Nephron (organoid): ENCODE measurements around the gene CCDC191.

Experiments used
- H3K27ac Mint-ChIP-seq, 3 experiments: 2 replicates each; pipeline ENCODE4 v1.8.0; 2020; ENCODE audit warnings: mixed read lengths in 3 of 3, mild to moderate bottlenecking in 2 of 3, moderate library complexity in 1 of 3
- H3K27me3 Mint-ChIP-seq: 2 replicates; pipeline ENCODE4 v1.8.0; 2021; ENCODE audit warnings: low read depth, mild to moderate bottlenecking, moderate library complexity, mixed read lengths
- H3K36me3 Mint-ChIP-seq: 2 replicates; pipeline ENCODE4 v1.8.0; 2020; ENCODE audit warnings: low read depth, mixed read lengths
- H3K4me1 Mint-ChIP-seq: 2 replicates; pipeline ENCODE4 v1.8.0; 2020; ENCODE audit warnings: mixed read lengths
- H3K4me3 Mint-ChIP-seq, 3 experiments: 2 replicates each; pipeline ENCODE4 v1.8.0; 2020; ENCODE audit warnings: mild to moderate bottlenecking in 3 of 3, mixed read lengths in 3 of 3, moderate library complexity in 2 of 3
- H3K9me3 Mint-ChIP-seq: 2 replicates; pipeline ENCODE4 v1.8.0; 2020; ENCODE audit warnings: mixed read lengths
- CTCF ChIP-seq, 3 experiments: fragments of 200-600 bp; sonication (generic); IDR thresholded peaks; one replicate each; pipeline ENCODE4 v1.5.0; 2021; ENCODE audit warnings: antibody characterized with exemption in 3 of 3; ENCODE audit not compliant: unreplicated experiment in 3 of 3

The CCDC191 gene

GRCh38 chr3:113927556-113927955 is 128.8 kb downstream of the CCDC191 start:
- no peak overlapping the region for H3K4me3 Mint-ChIP-seq
- TF ChIP-seq CTCF (IDR thresholded peaks at IDR 0.05; ENCODE audit: unreplicated experiment in 3 of 3), result no peak
- H3K9me3 Mint-ChIP-seq, result peaks cover 20% of the 10 kb centered on the region
- no peaks in the 10 kb centered on the region for H3K4me1 Mint-ChIP-seq
- peaks cover 11% of the 10 kb centered on the region for H3K36me3 Mint-ChIP-seq
- H3K27ac Mint-ChIP-seq, result no peak overlapping the region
- peaks cover 5% of the 10 kb centered on the region for H3K27me3 Mint-ChIP-seq

- Mint-ChIP-seq H3K9me3 (no peaks in the 10 kb centered on the region), H3K36me3 (no peaks in the 10 kb centered on the region), H3K27ac (no peak overlapping the region), H3K4me1 (no peaks in the 10 kb centered on the region), H3K27me3 (no peaks in the 10 kb centered on the region), H3K4me3 (no peak overlapping the region)
- no peak for TF ChIP-seq CTCF (IDR thresholded peaks at IDR 0.05; ENCODE audit: unreplicated experiment in 3 of 3)
Observed at GRCh38 chr3:113914646-113915045, 141.7 kb downstream of the CCDC191 start.
